ENCODE results near the gene EEFSEC. TPM values are rescaled to one million over a fixed set of nuclear protein-coding genes. Genes with fewer than 3 reads are reported as not detected.

EEFSEC gene
- total RNA-seq, 1 experiment from 2014 or later = 6.1 TPM

GRCh38 chr3:128182656-128183055, 29.4 kb downstream of the EEFSEC start:
- DNase-seq (ENCODE audit: low spot score) = no peak

DNA sequence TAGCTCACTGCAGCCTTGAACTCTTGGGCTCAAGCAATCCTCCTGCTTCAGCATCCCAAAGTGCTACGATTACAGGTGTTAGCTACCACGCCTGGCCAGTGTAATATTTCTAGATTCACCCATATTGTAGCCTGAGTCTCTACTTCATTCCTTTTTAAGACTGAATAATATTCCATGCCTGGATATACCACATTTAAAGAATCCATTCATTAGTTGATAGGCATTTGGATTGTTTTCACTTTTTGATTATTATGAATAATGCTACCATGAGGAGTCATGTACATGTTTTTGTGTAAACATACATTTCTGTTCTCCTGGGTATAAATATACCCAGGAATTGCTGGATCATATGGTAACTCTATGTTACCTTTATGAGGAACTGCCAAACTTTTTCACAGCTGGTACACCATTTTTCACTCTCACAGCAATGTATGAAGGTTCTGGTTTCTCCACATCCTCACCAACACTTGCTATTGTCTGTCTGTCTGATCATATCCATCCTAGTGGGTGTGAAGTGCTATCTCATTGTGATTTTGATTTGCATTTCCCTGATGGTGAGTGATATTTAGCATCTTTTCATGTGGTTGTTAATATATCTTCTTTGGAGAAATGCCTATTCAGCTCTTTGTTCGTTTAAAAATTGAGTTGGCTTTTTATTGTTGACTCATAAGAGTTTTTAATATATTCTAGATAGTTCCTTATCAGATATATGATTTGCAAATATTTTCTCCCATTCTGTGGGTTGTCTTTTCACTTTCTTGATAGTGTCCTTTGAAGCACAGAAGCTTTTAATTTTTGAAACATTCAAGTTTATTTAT, 32.6 kb downstream of the EEFSEC start:
- DNase-seq (ENCODE audit: low spot score) = no peak

GRCh38 chr3:128187495-128187894, 34.2 kb downstream of the EEFSEC start:
- no peak for DNase-seq (ENCODE audit: low spot score)

DNA sequence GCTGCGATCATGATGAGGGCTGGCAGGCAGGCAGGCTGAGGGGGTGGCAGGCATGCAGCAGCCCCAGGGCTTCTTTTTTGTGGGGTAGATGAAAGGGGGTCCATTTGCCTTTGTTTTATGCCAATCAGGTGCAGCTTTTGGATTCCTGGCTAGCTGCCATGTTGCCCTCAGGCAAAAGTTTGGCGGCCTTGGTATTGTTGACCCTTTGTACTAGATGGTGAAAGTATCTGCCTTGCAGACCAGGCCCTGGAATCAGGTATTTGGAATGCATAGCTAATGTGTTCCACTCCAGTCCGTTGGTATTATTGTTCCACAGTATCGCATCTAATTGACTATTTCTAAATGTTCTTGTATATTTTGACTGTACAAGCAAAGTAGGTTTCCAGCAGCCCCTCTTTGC, 35.0 kb downstream of the EEFSEC start:
- no peak for DNase-seq (ENCODE audit: low spot score)

DNA sequence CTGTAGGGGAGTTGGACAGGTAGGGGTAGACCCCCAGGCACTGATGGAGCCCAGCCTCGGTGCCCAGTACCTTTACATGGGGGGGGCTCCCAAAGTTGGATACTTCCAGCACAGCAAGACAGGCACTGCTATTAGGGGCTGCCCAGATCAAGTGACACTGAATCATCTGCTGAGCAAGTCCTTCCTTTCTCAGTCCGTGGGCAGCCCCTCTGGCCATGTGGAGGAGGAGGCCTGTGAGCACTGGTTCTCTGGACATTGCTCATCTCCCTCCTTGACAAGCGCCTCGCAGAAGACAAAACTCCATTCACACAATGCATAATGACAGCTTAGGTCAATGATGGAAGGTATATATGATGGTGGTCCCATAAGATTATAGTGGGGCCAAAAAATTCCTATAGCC, 35.7 kb downstream of the EEFSEC start:
- DNase-seq (ENCODE audit: low spot score) = no peak

GRCh38 chr3:128190501-128190900, 37.2 kb downstream of the EEFSEC start:
- DNase-seq (ENCODE audit: low spot score) = no peak

GRCh38 chr3:128192131-128192530, 38.9 kb downstream of the EEFSEC start:
- DNase-seq (ENCODE audit: low spot score) = no peak

DNA sequence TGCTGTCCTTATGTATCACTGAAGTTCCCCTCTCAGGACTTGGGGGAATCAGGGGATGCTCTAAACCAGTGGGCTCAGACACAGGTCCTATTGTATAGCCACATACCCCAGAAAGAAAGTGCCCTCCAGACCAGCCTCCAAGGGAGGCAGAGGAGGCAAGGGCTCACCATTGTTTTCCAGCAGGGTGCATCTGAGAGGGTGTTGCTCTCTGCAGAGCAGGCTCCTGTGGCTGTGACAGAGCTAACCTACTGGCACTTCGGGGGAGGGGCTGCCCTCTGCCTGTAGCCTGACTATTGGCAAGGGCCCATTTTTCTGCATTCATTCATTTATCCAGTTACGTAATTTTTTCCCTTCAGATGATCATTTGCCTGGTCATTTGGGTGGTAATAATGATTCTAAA, 39.9 kb downstream of the EEFSEC start:
- no peak for DNase-seq (ENCODE audit: low spot score)

DNA sequence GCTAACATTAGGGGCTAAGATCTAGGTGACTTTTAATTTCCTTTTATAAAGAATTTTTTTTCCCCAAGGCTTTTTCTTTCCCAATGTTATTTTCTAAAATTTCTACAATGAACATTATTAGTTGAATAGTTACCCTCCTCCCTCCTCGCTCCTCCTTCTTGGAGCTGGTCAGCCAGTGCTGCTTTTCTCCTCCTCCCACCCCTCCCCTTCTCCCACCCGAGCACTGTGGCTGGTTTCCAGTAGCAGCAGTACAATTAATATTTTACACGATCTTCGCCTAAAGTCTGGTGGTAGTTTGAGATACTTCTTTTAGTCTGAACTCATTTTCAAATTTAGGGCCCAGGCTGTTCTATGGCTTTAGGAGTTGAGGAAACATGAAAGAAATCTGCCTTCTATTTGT, 41.6 kb downstream of the EEFSEC start:
- no peak for DNase-seq (ENCODE audit: low spot score)

DNA sequence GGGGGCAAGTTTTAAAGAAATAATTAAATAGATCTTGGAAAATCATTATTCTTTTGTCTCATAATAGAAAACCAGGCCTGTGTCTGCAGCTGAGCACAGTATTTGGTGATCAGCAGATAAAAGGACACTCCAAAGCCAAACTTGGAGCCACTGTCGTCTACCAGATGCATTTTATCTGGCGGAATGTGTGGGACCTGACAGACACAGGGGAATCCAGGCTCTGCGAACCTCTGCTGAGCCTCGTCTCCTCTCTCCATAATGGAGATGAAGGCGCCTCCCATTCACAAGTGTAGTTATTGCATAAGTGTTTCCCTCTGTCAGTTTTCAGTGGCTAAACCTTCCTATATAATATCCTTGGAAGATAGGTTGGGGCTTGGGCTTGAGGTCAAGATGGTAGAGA, 42.1 kb downstream of the EEFSEC start:
- no peak for DNase-seq (ENCODE audit: low spot score)

DNA sequence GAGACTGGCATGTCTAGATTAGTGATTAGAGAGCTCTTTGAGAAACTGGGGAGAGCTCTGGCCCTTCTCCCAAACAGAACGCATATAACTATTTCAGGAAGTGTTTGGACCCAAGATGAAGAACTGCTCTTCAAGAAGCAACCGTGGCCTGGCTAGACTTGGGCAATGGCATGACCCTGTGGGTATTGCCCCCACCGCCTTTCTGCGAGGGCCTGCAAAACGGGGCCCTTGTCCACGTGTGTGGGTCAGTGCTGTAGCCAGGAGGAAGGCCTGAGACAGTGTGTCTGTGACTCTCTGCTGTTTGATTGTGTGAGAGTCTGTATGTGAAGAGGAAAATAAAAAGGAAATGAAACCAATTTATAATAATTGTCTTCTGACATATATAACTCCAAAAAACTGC, 42.5 kb downstream of the EEFSEC start:
- DNase-seq (ENCODE audit: low spot score) = no peak

GRCh38 chr3:128196647-128197046, 43.4 kb downstream of the EEFSEC start:
- DNase-seq (ENCODE audit: low spot score) = no peak

DNA sequence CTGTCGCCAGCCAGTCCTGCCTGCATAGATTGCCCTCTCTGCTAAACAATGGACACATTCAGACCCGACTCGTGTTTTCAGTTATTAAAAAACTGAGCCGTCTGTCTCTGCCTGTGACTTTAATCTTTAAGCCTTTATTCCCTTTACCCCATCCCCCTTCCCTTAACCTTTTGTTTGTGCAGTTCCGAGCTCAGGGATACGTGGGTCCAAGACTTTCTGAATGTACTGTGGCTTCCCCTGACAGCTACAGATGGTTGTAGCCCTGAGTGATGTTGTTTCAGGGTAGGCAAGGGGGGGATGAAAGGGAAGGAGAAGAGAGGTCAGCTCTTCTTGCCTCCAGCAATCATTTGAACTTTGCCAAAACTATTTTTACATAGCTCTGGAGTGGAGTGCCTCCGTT, 44.6 kb downstream of the EEFSEC start:
- DNase-seq (ENCODE audit: low spot score) = no peak

DNA sequence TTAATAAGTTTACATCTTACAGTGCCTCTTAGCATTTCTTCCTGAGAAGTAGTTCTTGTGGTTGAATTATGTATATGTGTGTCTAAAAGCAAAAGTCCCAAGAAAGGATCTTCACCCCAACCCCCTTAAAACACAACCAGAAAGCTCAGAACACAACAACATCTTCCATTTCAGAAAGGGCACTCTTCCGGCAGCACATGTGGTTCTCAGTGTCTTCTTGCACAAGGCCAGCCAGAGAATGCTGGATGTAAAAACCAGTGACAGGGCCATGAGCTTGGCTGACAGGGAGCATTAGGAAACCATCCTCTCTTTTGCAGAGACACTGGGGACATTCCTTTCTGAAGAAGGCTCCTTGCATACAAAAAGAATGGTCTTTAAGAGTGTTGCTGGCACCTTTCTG, 45.0 kb downstream of the EEFSEC start:
- DNase-seq (ENCODE audit: low spot score) = no peak

GRCh38 chr3:128199110-128199509, 45.8 kb downstream of the EEFSEC start:
- no peak for DNase-seq (ENCODE audit: low spot score)

GRCh38 chr3:128201158-128201755, 48.0 kb downstream of the EEFSEC start:
- DNase-seq (ENCODE audit: low spot score) = no peak

GRCh38 chr3:128203169-128203568, 49.9 kb downstream of the EEFSEC start:
- no peak for DNase-seq (ENCODE audit: low spot score)

DNA sequence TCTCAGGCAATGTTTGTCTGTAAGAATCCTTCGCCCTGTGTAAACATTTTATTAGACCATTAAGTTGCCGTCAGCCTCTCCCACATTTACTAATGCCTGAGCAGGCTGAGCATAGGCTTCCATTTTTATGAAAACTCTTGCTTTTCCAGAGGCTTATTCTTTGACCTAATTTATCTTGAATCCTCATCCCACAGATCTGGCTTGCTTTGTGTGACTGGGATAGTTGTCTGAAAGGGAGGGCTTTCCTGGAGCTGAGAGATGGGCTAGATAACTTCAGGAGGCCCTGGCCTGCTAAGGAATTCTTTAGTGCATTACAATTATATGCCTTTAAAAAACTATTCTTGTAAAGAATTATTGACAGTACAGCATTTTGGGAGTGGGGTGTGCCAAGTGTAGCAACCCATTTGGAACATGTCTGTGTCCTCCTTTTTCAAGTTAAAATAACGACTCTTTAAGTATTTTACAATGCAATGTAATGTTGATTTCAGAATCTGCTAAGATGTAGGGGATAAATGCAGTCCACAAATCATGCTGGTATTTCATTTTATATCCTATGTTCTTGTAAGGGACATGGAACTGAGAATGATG, 52.4 kb downstream of the EEFSEC start:
- DNase-seq (ENCODE audit: low spot score) = no peak

DNA sequence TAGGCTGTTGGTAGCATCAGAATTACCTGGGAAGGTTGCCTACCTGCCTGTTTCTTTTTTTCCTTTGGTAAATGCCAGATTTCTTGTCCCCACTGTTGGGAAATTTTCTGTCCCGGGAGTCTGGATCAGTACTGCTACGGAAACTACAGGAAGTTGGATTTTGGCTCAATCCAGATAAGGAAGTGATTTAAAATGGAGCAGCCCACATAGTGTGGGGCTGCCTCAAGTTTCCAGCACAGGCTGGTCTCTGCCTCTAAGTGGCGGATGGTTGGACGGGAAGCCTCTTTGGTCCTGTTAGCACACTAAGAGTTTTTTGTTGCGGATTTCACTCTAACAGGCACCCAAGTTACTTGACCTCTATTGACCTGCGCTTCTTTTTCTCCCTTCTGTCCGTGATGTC, 54.7 kb downstream of the EEFSEC start:
- DNase-seq (ENCODE audit: low spot score) = no peak

DNA sequence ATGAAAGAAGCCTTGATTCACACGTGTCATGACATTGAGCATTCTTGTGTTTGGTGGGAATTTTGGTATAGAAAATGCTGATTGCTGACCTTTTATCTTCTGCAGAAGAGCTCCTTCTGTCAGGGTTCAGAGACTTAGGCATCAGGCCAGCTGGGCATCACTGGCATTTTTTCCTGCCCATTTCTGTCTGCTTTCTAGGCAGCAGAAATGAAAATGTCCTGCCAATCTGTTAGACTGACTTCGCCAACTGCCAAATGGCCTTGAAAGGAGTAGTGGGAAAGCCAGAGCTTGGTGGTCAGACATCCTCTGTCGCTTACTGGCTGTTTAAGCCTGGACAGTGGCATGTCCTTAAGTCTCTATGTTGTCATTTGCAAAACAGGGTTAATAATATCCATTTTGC, 57.4 kb downstream of the EEFSEC start:
- no peak for DNase-seq (ENCODE audit: low spot score)

DNA sequence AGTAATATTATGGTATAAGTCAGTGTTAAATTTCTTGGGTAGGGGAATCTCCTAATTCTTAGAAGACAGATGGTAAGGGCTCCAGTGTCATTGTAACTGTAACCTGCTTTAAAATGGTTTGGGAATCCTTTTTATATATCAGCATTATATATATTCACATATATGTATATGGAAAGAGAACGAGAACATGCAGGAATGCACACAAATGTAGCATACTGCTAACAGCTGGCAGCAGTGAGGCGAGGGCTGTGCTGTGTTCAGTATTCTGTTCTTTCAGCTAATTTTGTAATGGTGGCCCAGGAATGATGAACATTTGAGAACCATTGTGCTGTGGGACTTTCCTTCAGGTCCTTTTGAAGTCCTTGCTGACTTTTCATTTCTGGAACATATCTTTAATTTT, 60.8 kb downstream of the EEFSEC start:
- DNase-seq (ENCODE audit: low spot score) = no peak

GRCh38 chr3:128215290-128215689, 62.0 kb downstream of the EEFSEC start:
- no peak for DNase-seq (ENCODE audit: low spot score)

DNA sequence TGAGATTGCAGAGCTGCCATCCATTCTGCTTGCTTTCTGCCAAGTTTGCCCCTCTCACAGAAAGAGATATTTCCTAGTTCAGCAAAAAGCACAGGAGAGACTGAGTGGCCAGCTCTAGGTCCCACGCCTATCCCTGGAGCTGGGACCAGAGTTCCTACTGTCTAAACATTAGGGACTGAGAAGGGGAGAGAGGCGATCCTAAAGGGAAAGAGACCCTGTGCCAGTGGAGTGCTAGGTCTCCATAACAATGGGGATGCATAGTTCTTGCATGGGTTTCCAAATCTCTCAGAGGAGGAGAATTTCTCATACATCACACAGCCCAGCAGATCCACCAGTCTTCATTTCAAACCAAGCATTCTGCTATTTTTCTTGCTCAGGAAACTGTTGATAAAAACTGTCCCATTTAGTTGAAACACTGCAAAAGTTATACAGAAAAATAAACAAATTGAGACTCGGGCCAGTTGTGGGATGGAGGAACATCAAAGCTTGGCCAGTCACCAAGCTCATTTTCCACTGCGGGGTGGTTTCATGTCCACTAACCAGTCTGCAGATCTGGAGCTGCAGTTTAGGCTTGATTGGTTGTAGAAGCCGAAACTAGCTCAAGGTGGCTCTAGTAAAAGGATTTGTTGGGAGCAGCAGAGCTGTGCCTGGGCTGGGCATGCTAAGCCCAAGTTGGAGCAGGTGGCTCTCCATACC, 62.7 kb downstream of the EEFSEC start:
- no peak for DNase-seq (ENCODE audit: low spot score)
